Measurements from ENCODE around the gene LRRC4C.
"Not testable (repeated sequence)": the region's sequence is repeated elsewhere in the genome, so short reads cannot be mapped to it uniquely, and the experiment has no call there.

The LRRC4C gene

DNA sequence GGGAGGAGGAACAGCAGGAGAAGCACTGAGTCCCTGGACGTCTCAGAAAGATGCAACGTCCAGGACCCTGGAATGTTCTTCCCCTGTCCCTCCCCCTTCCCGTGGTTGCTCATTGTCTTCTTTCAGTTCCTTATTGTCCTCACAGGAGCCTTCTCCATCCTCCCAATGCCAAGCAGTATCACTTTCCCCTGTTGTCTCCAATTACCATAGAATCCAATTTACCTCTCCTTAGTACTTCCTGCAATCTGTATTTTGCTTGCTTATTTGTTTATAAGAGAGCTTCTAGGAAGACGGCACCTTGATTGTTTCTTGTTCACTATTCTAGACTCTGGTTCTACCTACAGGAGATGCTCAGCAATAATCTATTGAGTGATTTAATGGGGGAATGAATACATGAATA, 1273.7 kb downstream of the LRRC4C start:
- H3K27ac ChIP-seq, result no peak overlapping the region
- TF ChIP-seq, protein P1, sequence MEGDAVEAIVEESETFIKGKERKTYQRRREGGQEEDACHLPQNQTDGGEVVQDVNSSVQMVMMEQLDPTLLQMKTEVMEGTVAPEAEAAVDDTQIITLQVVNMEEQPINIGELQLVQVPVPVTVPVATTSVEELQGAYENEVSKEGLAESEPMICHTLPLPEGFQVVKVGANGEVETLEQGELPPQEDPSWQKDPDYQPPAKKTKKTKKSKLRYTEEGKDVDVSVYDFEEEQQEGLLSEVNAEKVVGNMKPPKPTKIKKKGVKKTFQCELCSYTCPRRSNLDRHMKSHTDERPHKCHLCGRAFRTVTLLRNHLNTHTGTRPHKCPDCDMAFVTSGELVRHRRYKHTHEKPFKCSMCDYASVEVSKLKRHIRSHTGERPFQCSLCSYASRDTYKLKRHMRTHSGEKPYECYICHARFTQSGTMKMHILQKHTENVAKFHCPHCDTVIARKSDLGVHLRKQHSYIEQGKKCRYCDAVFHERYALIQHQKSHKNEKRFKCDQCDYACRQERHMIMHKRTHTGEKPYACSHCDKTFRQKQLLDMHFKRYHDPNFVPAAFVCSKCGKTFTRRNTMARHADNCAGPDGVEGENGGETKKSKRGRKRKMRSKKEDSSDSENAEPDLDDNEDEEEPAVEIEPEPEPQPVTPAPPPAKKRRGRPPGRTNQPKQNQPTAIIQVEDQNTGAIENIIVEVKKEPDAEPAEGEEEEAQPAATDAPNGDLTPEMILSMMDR (conservative IDR thresholded peaks at IDR 0.05), result no peak

DNA sequence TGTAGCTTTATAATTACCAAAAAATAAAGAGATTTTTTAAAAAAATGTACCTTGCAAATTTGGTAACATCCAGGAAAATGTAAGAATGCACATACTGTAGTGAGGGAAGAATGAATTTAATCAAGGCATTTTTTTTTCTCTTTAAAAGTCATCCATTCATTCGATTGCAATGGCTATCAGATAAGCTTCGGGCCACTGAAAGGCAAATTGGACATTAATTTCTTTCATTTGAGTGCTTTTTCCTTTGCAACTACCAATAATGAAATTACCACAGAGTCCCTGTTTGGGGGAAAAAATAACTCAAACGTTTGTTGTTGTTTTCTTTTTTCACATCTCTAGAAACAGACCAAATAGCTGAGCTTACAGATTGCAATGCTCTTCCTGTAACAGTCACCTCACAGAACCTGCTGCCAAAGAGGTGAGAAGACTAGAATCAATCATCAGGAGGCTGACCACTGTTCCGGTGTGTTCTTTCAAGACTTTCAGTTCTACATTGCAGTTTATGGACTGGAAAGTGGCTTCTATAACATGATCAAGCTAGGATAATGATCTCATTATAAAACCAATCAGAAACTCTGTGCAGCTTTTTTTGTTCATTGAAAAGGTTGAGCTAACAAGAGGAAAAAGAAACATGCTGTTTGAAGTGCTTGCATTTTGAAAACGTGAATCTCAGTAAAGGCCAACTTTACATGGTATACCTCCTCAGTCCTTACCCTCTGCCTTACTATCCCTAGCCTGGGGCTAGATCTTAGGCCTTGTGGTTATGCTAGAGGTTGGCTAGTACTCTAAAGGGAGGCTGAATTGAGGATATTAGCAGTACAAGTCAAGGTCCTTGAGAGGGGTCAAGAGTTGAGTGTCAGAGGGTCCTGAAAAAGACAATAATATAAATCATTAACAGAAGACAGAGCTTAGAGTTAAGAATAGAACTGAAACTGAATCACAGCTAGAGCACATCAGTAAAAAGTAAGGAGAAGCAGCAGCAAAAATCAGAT, 1276.1 kb downstream of the LRRC4C start:
- no peak overlapping the region for H3K27ac ChIP-seq
- TF ChIP-seq, protein P1 (conservative IDR thresholded peaks at IDR 0.05), result no peak

DNA sequence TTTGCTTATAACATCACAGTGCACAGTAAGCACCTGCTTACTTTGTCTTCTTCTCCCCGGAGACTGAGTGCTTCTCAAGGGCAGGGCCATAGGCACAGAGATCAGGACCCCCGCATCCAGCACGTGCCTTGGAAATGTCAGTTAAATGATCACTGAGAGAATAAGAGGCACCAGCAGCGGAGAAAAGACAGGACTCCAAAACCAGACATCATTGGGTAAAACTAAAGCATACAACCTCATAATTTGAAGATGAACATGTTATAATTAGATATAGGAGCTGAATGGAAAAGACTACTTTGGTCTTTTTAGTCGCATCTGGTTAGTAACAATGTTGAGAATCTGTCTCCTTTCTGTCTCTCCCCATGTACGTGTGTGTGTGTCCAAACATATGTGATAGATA, 1279.9 kb downstream of the LRRC4C start:
- H3K27ac ChIP-seq, result no peak overlapping the region
- TF ChIP-seq, protein P1 (conservative IDR thresholded peaks at IDR 0.05), result no peak

DNA sequence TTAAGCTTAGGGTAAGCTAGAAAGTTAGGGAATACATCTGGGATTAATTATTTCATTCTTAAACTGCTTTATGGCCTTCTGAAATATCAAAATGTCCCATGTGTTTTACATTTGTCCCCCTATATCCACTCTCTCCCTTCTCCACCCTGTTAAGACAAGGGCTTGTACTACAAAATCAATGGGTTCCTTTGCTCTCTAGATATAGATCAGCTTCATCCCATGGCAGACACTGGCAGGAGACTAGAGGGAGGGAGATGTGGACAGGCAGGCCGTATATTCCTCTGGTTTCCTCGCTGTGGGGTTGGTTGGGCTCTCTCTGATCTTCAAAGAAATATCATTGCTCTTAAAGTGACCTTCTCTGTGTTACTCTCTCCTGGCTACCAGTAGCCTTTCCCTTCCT, 1281.0 kb downstream of the LRRC4C start:
- TF ChIP-seq, protein P1 (conservative IDR thresholded peaks at IDR 0.05), result no peak
- peak overlapping the region; percentile 30 for H3K27ac ChIP-seq

DNA sequence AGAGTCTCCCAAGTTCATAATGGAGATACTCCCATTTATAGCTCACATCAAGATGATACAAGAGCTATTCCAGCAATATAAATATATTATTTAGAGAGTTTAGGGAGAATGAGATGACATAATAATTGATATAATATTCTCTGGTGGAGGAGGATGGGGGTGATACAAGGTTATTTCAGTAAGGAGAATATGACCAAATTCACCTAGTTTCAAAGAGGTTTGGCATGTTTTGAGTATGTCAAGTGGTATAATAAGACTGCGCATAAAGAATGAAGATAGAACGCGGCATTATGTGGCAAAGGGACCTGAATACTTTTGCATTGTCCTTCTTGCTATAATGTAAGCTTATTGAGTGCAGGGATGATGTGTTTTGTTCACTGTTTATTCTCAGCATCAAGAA, 1283.5 kb downstream of the LRRC4C start:
- TF ChIP-seq, protein P1 (conservative IDR thresholded peaks at IDR 0.05), result no peak
- H3K27ac ChIP-seq, result no peak overlapping the region

DNA sequence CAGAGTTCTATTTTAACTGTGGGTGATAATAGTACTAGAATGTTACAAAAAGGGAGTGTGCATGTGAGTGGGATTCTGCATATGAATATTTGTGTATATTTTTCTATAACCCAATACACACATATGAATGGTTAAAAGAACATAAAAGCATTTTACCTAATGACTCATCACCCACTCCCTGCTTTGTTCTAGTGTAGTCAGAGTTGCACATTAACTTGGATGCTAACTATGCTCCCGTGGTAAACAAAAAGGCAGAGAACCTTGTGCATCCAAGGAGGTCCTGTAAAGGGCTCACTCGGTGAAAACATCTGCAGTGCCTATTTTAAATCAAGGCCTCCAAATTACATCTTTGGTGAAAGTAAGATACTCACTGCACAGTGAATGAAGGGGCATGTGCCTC, 1289.4 kb downstream of the LRRC4C start:
- no peak overlapping the region for H3K27ac ChIP-seq
- TF ChIP-seq, protein P1 (conservative IDR thresholded peaks at IDR 0.05), result no peak

DNA sequence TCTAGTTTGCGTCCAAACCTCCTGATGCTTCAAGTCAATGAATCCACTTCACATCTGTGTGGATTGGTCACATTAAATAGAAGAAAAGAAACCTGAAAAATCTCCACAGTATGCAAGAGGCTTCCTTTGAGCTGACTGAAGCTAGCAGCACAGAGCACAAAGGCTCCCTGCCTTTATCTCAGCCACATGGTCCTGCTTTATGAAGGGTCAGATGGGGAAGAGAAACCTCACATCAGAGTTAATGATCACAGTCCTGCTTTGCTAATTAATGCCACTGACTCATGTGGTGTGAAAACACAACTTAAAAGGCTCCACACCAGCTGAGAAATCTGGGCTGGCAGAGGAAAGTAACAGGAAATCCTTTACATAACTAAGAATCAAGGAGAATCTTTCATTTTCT, 1291.0 kb downstream of the LRRC4C start:
- TF ChIP-seq, protein P1 (conservative IDR thresholded peaks at IDR 0.05), result no peak
- H3K27ac ChIP-seq, result no peak overlapping the region

DNA sequence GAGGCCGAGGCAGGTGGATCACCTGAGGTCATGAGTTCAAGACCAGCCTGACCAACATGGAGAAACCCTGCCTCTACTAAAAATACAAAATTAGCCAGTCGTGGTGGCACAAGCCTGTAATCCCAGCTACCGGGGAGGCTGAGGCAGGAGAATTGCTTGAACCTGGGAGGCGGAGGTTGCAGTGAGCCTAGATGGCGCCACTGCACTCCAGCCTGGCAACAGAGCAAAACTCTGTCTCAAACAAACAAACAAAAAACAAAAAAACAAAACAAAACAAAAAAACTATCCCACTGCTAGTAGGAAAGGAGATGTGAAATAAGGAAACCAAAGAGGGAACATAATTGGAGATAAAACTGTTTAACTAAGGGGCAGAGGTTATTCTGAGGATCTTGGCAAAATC, 1291.6 kb downstream of the LRRC4C start:
- H3K27ac ChIP-seq, result not testable (repeated sequence)
